Fibroblast of lung (primary cell): ENCODE results near the gene HIVEP3.
A peak's percentile ranks its signal among the peaks of the same experiment; 100 is the strongest.

ENCODE experiments used
- CTCF ChIP-seq, 2 donors: IDR thresholded peaks in 1 of 2; conservative IDR thresholded peaks in 1 of 2; 1 replicate in 1 of 2; 2 replicates in 1 of 2; pipeline ENCODE4 v1.5.1; 2011 to 2012; ENCODE audit warnings: low read length in 2 of 2, control low read depth in 1 of 2, inconsistent platforms in 1 of 2, low read depth in 1 of 2, mild to moderate bottlenecking in 1 of 2
- EZH2 ChIP-seq: IDR thresholded peaks from 2 replicates; pipeline ENCODE4 v1.5.1; 2012; ENCODE audit warnings: low read length, control low read depth, mild to moderate bottlenecking; ENCODE audit errors: missing control alignments

DNA sequence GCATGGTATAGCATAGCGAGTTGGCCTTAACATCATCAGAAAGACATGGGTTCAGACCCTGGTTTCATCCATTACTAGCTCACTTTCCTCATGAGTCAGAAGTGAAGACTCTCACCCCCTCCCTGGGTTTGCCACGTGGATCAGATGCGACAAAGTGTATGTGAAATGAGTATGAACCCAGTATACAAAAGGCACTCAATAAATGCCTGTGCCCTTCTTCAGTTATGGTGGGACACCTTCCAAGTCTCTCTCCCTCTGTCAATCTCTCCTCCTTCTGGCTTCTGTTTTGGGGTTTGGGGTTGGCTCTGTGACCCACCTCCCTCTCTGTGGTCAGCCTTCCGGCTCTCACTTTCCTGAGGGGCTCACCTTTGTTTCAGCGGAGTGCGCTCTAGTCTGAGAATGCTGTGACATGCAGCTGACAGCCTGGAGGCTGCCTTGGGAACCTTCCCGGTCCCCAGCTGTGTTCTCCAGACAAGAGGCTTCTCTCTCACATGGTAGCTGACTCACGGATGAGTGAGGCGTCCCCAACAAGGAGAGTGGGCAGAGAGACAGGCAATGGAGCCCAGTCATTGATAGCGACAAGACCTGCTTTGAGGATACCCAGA is 279.3 kb downstream of the HIVEP3 start:
- TF ChIP-seq CTCF (conservative IDR thresholded peaks at IDR 0.05 in 1 of 2, IDR thresholded peaks at IDR 0.05 in 1 of 2; ENCODE audit: low read depth in 1 of 2, low read length in 2 of 2) = peak in 1 of 2 donors; percentile 0
- TF ChIP-seq EZH2 = no peak
